WI38 (cell line): ENCODE data around the gene PREB.

Experiments used
- H3K4me3 ChIP-seq: 2 replicates; pipeline ENCODE4 v1.5.1; 2011; ENCODE audit warnings: low read depth, mild to moderate bottlenecking, control low read depth, low read length
- CTCF ChIP-seq: IDR thresholded peaks from 2 replicates; pipeline ENCODE4 v1.5.1; 2012; ENCODE audit warnings: low read depth, mild to moderate bottlenecking, control low read depth, low read length

The PREB gene

GRCh38 chr2:27175330-27175729 lies 40.9 kb upstream of the PREB start:
- no peak for TF ChIP-seq CTCF

GRCh38 chr2:27174638-27175037 lies 40.2 kb upstream of the PREB start:
- no peak overlapping the region for H3K4me3 ChIP-seq
- TF ChIP-seq CTCF: no peak

More at GRCh38 chr2:27175330-27175729, 40.9 kb upstream of the PREB start:
- no peak overlapping the region for H3K4me3 ChIP-seq

- TF ChIP-seq CTCF: no peak
- H3K4me3 ChIP-seq: no peak overlapping the region
Observed at GRCh38 chr2:27171351-27171848, 37.0 kb upstream of the PREB start.

- no peak overlapping the region for H3K4me3 ChIP-seq
- no peak for TF ChIP-seq CTCF
Observed at GRCh38 chr2:27170581-27171337, 36.3 kb upstream of the PREB start.

- no peak for TF ChIP-seq CTCF
- H3K4me3 ChIP-seq: no peak overlapping the region
Observed at GRCh38 chr2:27164960-27165763, 30.7 kb upstream of the PREB start.

- TF ChIP-seq CTCF: no peak
- no peak overlapping the region; the same call in 1 of the 2 replicates for H3K4me3 ChIP-seq
Observed at GRCh38 chr2:27162151-27163121, 28.0 kb upstream of the PREB start.
